Transverse colon (tissue), 3 donors: Measurements from ENCODE around the gene TMEM52.

Experiments used
- CTCF ChIP-seq, 5 experiments: fragments of 200-600 bp in 3 of 5; fragments of 450-650 bp in 2 of 5; sonication (generic) in 3 of 5; IDR thresholded peaks; 1 replicate in 2 of 5; 2 replicates in 3 of 5; pipeline ENCODE4 v1.5.1; 2016 to 2017; ENCODE audit warnings: antibody characterized with exemption in 5 of 5, inconsistent platforms in 3 of 5, mild to moderate bottlenecking in 2 of 5, moderate library complexity in 1 of 5
- POLR2A ChIP-seq: fragments of 450-650 bp; IDR thresholded peaks from one replicate; pipeline ENCODE4 v1.6.1; 2016; ENCODE audit warnings: antibody characterized with exemption, mild to moderate bottlenecking, moderate library complexity

DNA sequence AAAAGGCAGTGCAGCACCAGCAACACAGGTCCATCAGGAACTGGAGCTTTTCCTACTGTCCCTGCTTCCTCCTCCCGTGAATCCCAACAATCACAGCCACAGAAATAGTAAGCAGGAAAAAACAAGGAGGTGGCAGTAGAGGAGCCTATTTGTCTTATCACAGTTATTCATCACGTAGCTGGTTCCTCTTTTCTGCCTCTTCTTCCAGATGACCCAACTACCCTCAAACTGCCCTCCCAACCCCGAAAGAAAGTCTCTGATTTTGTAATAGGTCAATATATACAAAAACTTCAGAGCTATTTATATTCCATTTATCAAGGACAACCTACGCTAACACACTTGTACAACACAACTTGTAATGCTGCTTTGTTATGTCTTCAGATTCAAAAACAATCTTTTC lies 49.6 kb downstream of the TMEM52 start:
- TF ChIP-seq CTCF (IDR thresholded peaks at IDR 0.05): no peak
- no peak for TF ChIP-seq POLR2A
